ENCODE data around the gene LRRC63. TPM values are rescaled to one million over a fixed set of nuclear protein-coding genes. Genes with fewer than 3 reads are reported as not detected.

The LRRC63 gene
- polyA plus RNA-seq, 3 donors: 0.14 to 0.18 TPM; not detected in 1

- DNase-seq (ENCODE audit: extremely low read depth in 1 of 11, low read depth in 9 of 11, low spot score in 4 of 11): no peak
Observed at GRCh38 chr13:46179491-46179908, 32.2 kb upstream of the LRRC63 start.

GRCh38 chr13:46179969-46180763 is 31.6 kb upstream of the LRRC63 start:
- DNase-seq (ENCODE audit: extremely low read depth in 1 of 11, low read depth in 9 of 11, low spot score in 4 of 11): no peak

GRCh38 chr13:46181377-46181839 is 30.3 kb upstream of the LRRC63 start:
- no peak for DNase-seq (ENCODE audit: extremely low read depth in 1 of 11, low read depth in 9 of 11, low spot score in 4 of 11)

GRCh38 chr13:46181840-46182490 is 29.8 kb upstream of the LRRC63 start, which contains the start of gene LCP1:
Gene LCP1, minus strand, starts transcription at chr13:46182177. Its CDS starts 22,515 bp downstream, at chr13:46159662.
- no peak for DNase-seq (ENCODE audit: extremely low read depth in 1 of 11, low read depth in 9 of 11, low spot score in 4 of 11)

- DNase-seq (ENCODE audit: extremely low read depth in 1 of 11, low read depth in 9 of 11, low spot score in 4 of 11): no peak
Observed at GRCh38 chr13:46182491-46182877, 29.2 kb upstream of the LRRC63 start.

- DNase-seq (ENCODE audit: extremely low read depth in 1 of 11, low read depth in 9 of 11, low spot score in 4 of 11): no peak
Observed at GRCh38 chr13:46183018-46183946, 28.4 kb upstream of the LRRC63 start.

GRCh38 chr13:46184277-46184699 is 27.4 kb upstream of the LRRC63 start:
- no peak for DNase-seq (ENCODE audit: extremely low read depth in 1 of 11, low read depth in 9 of 11, low spot score in 4 of 11)

- DNase-seq (ENCODE audit: extremely low read depth in 1 of 11, low read depth in 9 of 11, low spot score in 4 of 11): no peak
Observed at GRCh38 chr13:46185634-46186033, 26.1 kb upstream of the LRRC63 start.

- no peak for DNase-seq (ENCODE audit: extremely low read depth in 1 of 11, low read depth in 9 of 11, low spot score in 4 of 11)
Observed at GRCh38 chr13:46192412-46192811, 19.3 kb upstream of the LRRC63 start.

GRCh38 chr13:46195016-46195415 is 16.7 kb upstream of the LRRC63 start:
- no peak for DNase-seq (ENCODE audit: extremely low read depth in 1 of 11, low read depth in 9 of 11, low spot score in 4 of 11)

GRCh38 chr13:46197299-46198048 is 14.3 kb upstream of the LRRC63 start:
- DNase-seq (ENCODE audit: extremely low read depth in 1 of 11, low read depth in 9 of 11, low spot score in 4 of 11): no peak

GRCh38 chr13:46198696-46199193 is 13.0 kb upstream of the LRRC63 start:
- no peak for DNase-seq (ENCODE audit: extremely low read depth in 1 of 11, low read depth in 9 of 11, low spot score in 4 of 11)

- no peak for DNase-seq (ENCODE audit: extremely low read depth in 1 of 11, low read depth in 9 of 11, low spot score in 4 of 11)
Observed at GRCh38 chr13:46202188-46202795, 9.4 kb upstream of the LRRC63 start.

- DNase-seq (ENCODE audit: extremely low read depth in 1 of 11, low read depth in 9 of 11, low spot score in 4 of 11): no peak
Observed at GRCh38 chr13:46202966-46203365, 8.8 kb upstream of the LRRC63 start.

- peak in 1 of 11 donors; percentile 22 for DNase-seq (ENCODE audit: extremely low read depth in 1 of 11, low read depth in 9 of 11, low spot score in 4 of 11)
Observed at GRCh38 chr13:46206143-46206542, 5.6 kb upstream of the LRRC63 start.

- DNase-seq (ENCODE audit: extremely low read depth in 1 of 11, low read depth in 9 of 11, low spot score in 4 of 11): no peak
Observed at GRCh38 chr13:46207828-46208227, 3.9 kb upstream of the LRRC63 start.

- DNase-seq (ENCODE audit: extremely low read depth in 1 of 11, low read depth in 9 of 11, low spot score in 4 of 11): no peak
Observed at GRCh38 chr13:46210362-46211083, 1.2 kb upstream of the LRRC63 start.
